ENCODE measurements around the gene PRICKLE3.

The PRICKLE3 gene

DNA sequence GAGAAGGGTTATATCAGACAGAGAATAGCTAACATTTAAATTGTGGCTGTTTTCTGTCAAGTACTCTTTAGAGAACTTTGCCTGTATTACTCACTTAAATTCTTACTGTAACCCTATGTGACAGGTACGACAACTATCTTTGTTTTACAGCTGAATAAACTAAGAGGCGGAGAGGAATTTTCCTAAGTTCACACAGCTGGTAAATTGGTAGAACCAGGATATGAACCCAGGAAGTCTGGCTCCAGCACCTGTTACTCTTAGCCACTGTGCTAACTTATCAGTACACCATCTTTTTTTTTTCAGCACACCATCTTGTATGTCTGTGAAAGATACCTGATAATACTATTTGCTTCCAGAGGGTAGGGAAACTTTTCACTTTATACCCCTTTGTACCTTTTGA, 15.8 kb upstream of the PRICKLE3 start:
- Histone ChIP-seq H3K4me1 (ENCODE audit: low read depth, poor library complexity, severe bottlenecking) (no peaks in the 10 kb centered on the region), H3K4me3 (IDR thresholded peaks at IDR 0.05; ENCODE audit: insufficient read depth, low read depth, low read length) (no peak overlapping the region), H2AFZ (ENCODE audit: low read depth) (no peak overlapping the region), H4K20me1 (ENCODE audit: insufficient read depth) (no peaks in the 10 kb centered on the region), H3K36me3 (ENCODE audit: insufficient read depth) (no peaks in the 10 kb centered on the region), H3K9ac (no peak overlapping the region), H3K4me2 (no peak overlapping the region), H3K27ac (no peak overlapping the region), H3K27me3 (ENCODE audit: insufficient read depth, low read depth) (peaks cover 5% of the 10 kb centered on the region; the same call in 1 of the 2 replicates), H3K79me2 (ENCODE audit: insufficient read depth, low read depth) (no peaks in the 10 kb centered on the region)
- TF ChIP-seq, protein P1, sequence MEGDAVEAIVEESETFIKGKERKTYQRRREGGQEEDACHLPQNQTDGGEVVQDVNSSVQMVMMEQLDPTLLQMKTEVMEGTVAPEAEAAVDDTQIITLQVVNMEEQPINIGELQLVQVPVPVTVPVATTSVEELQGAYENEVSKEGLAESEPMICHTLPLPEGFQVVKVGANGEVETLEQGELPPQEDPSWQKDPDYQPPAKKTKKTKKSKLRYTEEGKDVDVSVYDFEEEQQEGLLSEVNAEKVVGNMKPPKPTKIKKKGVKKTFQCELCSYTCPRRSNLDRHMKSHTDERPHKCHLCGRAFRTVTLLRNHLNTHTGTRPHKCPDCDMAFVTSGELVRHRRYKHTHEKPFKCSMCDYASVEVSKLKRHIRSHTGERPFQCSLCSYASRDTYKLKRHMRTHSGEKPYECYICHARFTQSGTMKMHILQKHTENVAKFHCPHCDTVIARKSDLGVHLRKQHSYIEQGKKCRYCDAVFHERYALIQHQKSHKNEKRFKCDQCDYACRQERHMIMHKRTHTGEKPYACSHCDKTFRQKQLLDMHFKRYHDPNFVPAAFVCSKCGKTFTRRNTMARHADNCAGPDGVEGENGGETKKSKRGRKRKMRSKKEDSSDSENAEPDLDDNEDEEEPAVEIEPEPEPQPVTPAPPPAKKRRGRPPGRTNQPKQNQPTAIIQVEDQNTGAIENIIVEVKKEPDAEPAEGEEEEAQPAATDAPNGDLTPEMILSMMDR (conservative IDR thresholded peaks at IDR 0.05; ENCODE audit: low read depth, low read length): no peak

DNA sequence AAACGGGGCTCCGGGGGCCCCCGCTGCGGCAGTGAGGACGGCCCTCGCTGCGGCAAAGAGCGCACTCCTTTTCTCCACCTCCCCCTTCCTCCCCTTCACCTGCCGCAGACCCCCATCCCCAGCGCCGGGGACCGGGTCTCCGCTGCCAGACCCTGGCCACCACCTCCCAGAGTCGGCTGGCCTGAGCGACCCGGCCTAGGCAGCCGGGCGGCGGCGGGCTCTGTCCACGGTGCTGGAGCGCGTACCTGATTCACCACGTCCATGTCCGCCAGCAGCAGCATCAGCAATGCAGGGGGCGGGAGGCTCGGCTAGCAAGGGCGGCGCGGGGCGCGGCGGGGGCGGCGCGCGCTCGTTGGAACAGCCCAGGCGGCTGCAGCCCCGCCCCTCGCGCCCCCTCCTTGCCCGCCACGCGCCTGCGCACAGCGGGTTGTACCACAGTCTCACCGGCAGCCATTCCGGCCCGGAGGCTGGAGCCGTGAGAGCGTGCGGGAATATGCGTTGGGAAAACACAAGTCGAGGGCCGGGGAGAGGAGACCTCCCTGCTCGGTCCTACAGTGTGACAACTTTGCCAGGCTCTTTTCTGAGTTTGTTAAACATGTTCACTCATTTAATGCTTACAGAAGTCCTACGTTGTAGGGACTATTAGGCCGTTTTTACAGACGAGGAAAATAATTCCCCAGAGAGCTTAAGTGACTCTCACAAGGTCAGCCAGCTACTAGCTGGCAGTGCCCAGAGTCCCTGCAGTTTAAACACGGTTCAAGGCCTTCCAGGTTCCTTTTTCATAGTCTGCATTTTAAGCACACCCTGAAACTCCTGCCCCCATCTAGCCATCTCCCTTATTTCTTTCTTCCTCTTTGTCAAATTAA, 14.0 kb upstream of the PRICKLE3 start, which contains the start of gene SYP:
Gene SYP, minus strand, starts transcription at position 288 of the 866 bp plus-strand sequence. Its CDS starts 7 bp downstream, at position 281.
- H3K36me3 ChIP-seq (ENCODE audit: insufficient read depth): no peaks in the 10 kb centered on the region
- no peaks in the 10 kb centered on the region for H3K4me1 ChIP-seq (ENCODE audit: low read depth, poor library complexity, severe bottlenecking)
- peak within 1 kb of the TSS; percentile 57; the same call in 1 of the 2 replicates for H3K4me2 ChIP-seq
- H4K20me1 ChIP-seq (ENCODE audit: insufficient read depth): no peaks in the 10 kb centered on the region
- no peak within 1 kb of the TSS for H3K27ac ChIP-seq
- no peak within 1 kb of the TSS for H3K4me3 ChIP-seq (IDR thresholded peaks at IDR 0.05; ENCODE audit: insufficient read depth, low read depth, low read length)
- H3K9ac ChIP-seq: no peak within 1 kb of the TSS
- H3K79me2 ChIP-seq (ENCODE audit: insufficient read depth, low read depth): no peaks in the 10 kb centered on the region
- H2AFZ ChIP-seq (ENCODE audit: low read depth): peak within 1 kb of the TSS; percentile 92
- peaks cover 5% of the 10 kb centered on the region; the same call in 1 of the 2 replicates for H3K27me3 ChIP-seq (ENCODE audit: insufficient read depth, low read depth)
- TF ChIP-seq, protein P1 (conservative IDR thresholded peaks at IDR 0.05; ENCODE audit: low read depth, low read length): no peak

DNA sequence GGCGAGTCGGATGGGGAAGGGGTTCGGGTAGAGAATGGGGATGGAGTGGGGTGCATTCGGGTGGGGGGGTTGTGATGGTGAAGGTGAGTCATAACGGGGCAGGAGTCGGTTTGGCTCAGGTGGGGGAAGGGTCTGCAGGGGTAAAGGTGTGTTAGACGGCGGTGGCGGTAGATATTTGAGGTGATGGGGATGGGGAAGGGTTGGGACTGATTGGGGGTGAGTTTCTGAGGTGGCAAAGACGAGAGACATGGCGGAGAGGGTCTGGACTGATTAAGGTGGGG, 13.1 kb upstream of the PRICKLE3 start:
- no peak overlapping the region for H3K4me3 ChIP-seq (IDR thresholded peaks at IDR 0.05; ENCODE audit: insufficient read depth, low read depth, low read length)
- no peak overlapping the region for H3K4me2 ChIP-seq
- no peak overlapping the region for H3K9ac ChIP-seq

DNA sequence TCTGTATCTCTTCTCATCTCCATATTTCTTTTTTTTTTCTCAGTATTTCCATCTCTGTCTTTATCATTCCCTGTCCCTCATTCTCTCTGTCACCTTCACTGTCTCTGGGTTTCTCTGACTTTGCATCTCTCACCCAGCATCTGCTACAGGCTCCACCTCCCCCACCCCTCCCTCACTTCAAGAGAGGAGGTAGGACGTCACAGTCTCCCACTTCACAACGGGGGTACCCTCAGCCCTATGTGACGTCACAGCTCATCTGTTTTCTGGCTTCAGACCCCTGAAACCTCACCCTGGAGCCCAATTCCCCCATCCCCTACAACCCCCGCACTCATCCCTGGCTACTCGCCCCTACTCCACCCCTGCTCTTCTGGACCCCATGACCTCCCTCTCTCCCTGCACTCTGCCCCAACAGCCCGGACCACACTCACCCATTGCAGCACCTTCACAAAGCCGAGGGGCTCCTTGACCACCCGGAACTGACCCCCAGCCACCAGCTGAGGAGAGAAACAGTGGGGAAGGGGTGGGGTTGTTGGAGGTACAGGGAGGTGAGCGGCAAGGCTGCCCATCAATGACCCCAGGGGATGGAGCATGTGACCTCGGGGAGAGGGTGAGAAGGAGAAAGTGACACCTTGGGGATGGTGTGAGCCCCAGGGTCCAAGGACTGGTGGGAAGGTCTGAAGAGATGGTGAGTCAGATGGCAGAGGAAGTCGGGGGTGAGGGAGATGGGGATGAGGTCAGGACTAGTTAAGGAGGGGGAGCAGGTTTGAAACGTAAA, 12.6 kb upstream of the PRICKLE3 start:
- H3K36me3 ChIP-seq (ENCODE audit: insufficient read depth): no peaks in the 10 kb centered on the region

More for the DNA sequence above, 13.1 kb upstream of the PRICKLE3 start:
- TF ChIP-seq, protein P1 (conservative IDR thresholded peaks at IDR 0.05; ENCODE audit: low read depth, low read length): no peak
- H3K79me2 ChIP-seq (ENCODE audit: insufficient read depth, low read depth): no peaks in the 10 kb centered on the region
- H3K36me3 ChIP-seq (ENCODE audit: insufficient read depth): no peaks in the 10 kb centered on the region
- H3K27me3 ChIP-seq (ENCODE audit: insufficient read depth, low read depth): peaks cover 5% of the 10 kb centered on the region; the same call in 1 of the 2 replicates
- H3K27ac ChIP-seq: no peak overlapping the region
- H4K20me1 ChIP-seq (ENCODE audit: insufficient read depth): no peaks in the 10 kb centered on the region
- H2AFZ ChIP-seq (ENCODE audit: low read depth): no peak overlapping the region
- H3K4me1 ChIP-seq (ENCODE audit: low read depth, poor library complexity, severe bottlenecking): no peaks in the 10 kb centered on the region

More for the DNA sequence above, 12.6 kb upstream of the PRICKLE3 start:
- Histone ChIP-seq H4K20me1 (ENCODE audit: insufficient read depth) (no peaks in the 10 kb centered on the region), H3K79me2 (ENCODE audit: insufficient read depth, low read depth) (no peaks in the 10 kb centered on the region), H3K4me1 (ENCODE audit: low read depth, poor library complexity, severe bottlenecking) (no peaks in the 10 kb centered on the region), H2AFZ (ENCODE audit: low read depth) (no peak overlapping the region), H3K4me3 (IDR thresholded peaks at IDR 0.05; ENCODE audit: insufficient read depth, low read depth, low read length) (no peak overlapping the region), H3K4me2 (no peak overlapping the region), H3K9ac (no peak overlapping the region), H3K27ac (no peak overlapping the region), H3K27me3 (ENCODE audit: insufficient read depth, low read depth) (peaks cover 5% of the 10 kb centered on the region; the same call in 1 of the 2 replicates)
- TF ChIP-seq, protein P1 (conservative IDR thresholded peaks at IDR 0.05; ENCODE audit: low read depth, low read length): no peak

All from KMS-11 (cell line).